Smooth muscle cell (in vitro differentiated cells): Measurements from ENCODE around the gene POSTN. TPM values are rescaled to one million over a fixed set of nuclear protein-coding genes. Genes with fewer than 3 reads are reported as not detected.

ENCODE experiments used
- DNase-seq: peaks from one replicate; lab custom pipeline; 2025; ENCODE audit not compliant: unreplicated experiment; lab: John Stamatoyannopoulos, UW
- H2AFZ ChIP-seq: fragments of 200-600 bp; sonication (generic); 2 replicates; pipeline ENCODE4 v1.6.0; 2016; ENCODE audit warnings: antibody characterized with exemption, low read depth, mild to moderate bottlenecking
- H3F3A ChIP-seq: fragments of 200-600 bp; sonication (generic); 2 replicates; pipeline ENCODE4 v1.6.0; 2017; ENCODE audit warnings: antibody characterized with exemption, low read depth
- H3K27ac ChIP-seq: fragments of 200-600 bp; sonication (generic); 2 replicates; pipeline ENCODE4 v1.5.1; 2016; ENCODE audit warnings: low read depth, mild to moderate bottlenecking
- H3K27me3 ChIP-seq: fragments of 200-600 bp; sonication (generic); 2 replicates; pipeline ENCODE4 v1.6.1; 2016; ENCODE audit warnings: low read depth, mild to moderate bottlenecking
- H3K36me3 ChIP-seq: fragments of 200-600 bp; sonication (generic); 2 replicates; pipeline ENCODE4 v1.5.1; 2016; ENCODE audit warnings: low read depth
- H3K4me1 ChIP-seq: fragments of 200-600 bp; sonication (generic); 2 replicates; pipeline ENCODE4 v1.5.1; 2016; ENCODE audit warnings: low read depth
- H3K4me2 ChIP-seq: fragments of 200-600 bp; sonication (generic); 2 replicates; pipeline ENCODE4 v1.6.0; 2016; ENCODE audit warnings: mild to moderate bottlenecking
- H3K4me3 ChIP-seq: fragments of 200-600 bp; sonication (generic); 2 replicates; pipeline ENCODE4 v1.5.1; 2016; ENCODE audit warnings: mild to moderate bottlenecking
- H3K79me2 ChIP-seq: fragments of 200-600 bp; sonication (generic); 2 replicates; pipeline ENCODE4 v1.6.0; 2016; ENCODE audit warnings: low read depth, mild to moderate bottlenecking
- H3K9ac ChIP-seq: fragments of 200-600 bp; sonication (generic); 2 replicates; pipeline ENCODE4 v1.6.0; 2016; ENCODE audit warnings: low read depth
- H3K9me3 ChIP-seq: fragments of 200-600 bp; sonication (generic); replicated peaks from 2 replicates; pipeline ENCODE4 v1.5.1; 2016; ENCODE audit warnings: low read depth
- H4K20me1 ChIP-seq: fragments of 200-600 bp; sonication (generic); 2 replicates; pipeline ENCODE4 v1.6.0; 2016; ENCODE audit warnings: low read depth
- WGBS: methylation state at CpG from one replicate; pipeline ENCODE4 v1.1.7; 2016; ENCODE audit warnings: low lambda C conversion rate; 5-methylcytosine and 5-hydroxymethylcytosine counted together
- polyA plus RNA-seq: library from polyadenylated mRNA; unstranded; fragments of >200 nt; fragmentation: Nextera tagmentation; extraction: Ambion mirVana; gene quantifications from 2 replicates; pipeline ENCODE4 v1.2.1, GENCODE V29; 2016
- total RNA-seq: library from RNA; depleted of rRNA; stranded (reverse); fragments of >200 nt; gene quantifications from 2 replicates; pipeline ENCODE4 v1.2.3, GENCODE V29; 2014
- TF ChIP-seq, protein P1 (sequence below): fragments of 200-600 bp; sonication (generic); IDR thresholded peaks from 2 replicates; pipeline ENCODE4 v1.5.1; 2017; ENCODE audit warnings: borderline replicate concordance, mild to moderate bottlenecking, antibody characterized with exemption; ENCODE audit not compliant: insufficient read depth, poor library complexity, severe bottlenecking

POSTN gene
- total and polyA plus RNA-seq, 2 experiments from 2014 or later = 38.6 to 50.5 TPM

DNA sequence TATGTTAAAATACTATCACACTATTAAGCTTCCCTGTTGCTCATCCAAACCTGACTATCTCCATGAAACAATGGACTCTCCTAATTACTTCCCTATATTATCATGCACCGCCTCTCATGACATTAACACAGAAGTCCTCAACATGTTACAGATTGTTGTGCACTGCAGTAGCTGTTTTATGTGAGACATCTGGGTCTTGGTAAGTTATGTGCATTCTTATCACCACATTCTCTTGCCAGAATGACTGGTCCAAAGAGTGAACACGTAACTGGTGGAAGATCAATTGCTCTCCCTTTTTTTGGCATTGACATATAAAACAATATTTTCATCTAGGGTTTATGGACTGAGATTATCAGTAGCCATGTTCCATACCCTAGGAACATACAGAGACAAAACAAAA lies 59.4 kb downstream of the POSTN start:
- Histone ChIP-seq H3K4me2 (peak overlapping the region; percentile 61), H3K27me3 (no peaks in the 10 kb centered on the region), H4K20me1 (no peaks in the 10 kb centered on the region), H3K4me1 (peaks cover 4% of the 10 kb centered on the region), H3K79me2 (no peaks in the 10 kb centered on the region), H3K27ac (peak overlapping the region; percentile 72), H3K4me3 (no peak overlapping the region), H3F3A (no peaks in the 10 kb centered on the region), H2AFZ (peak overlapping the region; percentile 53), H3K36me3 (no peaks in the 10 kb centered on the region), H3K9ac (no peak overlapping the region), H3K9me3 (no peaks in the 10 kb centered on the region)
- TF ChIP-seq, protein P1, sequence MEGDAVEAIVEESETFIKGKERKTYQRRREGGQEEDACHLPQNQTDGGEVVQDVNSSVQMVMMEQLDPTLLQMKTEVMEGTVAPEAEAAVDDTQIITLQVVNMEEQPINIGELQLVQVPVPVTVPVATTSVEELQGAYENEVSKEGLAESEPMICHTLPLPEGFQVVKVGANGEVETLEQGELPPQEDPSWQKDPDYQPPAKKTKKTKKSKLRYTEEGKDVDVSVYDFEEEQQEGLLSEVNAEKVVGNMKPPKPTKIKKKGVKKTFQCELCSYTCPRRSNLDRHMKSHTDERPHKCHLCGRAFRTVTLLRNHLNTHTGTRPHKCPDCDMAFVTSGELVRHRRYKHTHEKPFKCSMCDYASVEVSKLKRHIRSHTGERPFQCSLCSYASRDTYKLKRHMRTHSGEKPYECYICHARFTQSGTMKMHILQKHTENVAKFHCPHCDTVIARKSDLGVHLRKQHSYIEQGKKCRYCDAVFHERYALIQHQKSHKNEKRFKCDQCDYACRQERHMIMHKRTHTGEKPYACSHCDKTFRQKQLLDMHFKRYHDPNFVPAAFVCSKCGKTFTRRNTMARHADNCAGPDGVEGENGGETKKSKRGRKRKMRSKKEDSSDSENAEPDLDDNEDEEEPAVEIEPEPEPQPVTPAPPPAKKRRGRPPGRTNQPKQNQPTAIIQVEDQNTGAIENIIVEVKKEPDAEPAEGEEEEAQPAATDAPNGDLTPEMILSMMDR = no peak
- no peak for DNase-seq
- whole genome bisulfite sequencing = 73% methylated on average over 2 of the region's 2 CpGs

DNA sequence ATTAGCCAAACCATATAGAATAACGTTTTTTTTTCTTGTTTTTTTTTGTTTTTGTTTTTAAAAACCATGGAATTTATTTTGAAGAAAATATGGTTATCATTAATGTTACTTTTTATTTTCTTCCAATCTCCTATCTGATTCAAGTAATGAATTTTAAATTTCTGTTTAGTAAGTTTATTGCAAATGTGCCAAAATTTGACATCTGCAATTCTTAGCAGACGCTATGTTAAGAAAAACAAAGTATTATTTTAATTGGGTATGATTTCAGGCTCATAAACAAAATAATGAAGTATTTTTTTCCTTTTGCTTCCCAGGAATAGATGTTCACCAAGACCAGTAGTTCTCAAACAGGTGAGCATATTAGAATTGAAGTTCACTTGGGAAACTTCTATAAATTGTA lies 63.1 kb downstream of the POSTN start:
- Histone ChIP-seq H3K79me2 (no peaks in the 10 kb centered on the region), H4K20me1 (no peaks in the 10 kb centered on the region), H3K36me3 (peaks cover 6% of the 10 kb centered on the region), H3K27me3 (no peaks in the 10 kb centered on the region), H3F3A (no peaks in the 10 kb centered on the region), H3K9me3 (peaks cover 9% of the 10 kb centered on the region), H3K4me2 (no peak overlapping the region), H2AFZ (no peak overlapping the region), H3K27ac (no peak overlapping the region), H3K4me3 (no peak overlapping the region), H3K9ac (no peak overlapping the region), H3K4me1 (peaks cover 4% of the 10 kb centered on the region)
- WGBS = 93% methylated on average over 2 of the region's 2 CpGs
- no peak for DNase-seq
- TF ChIP-seq, protein P1 = no peak

DNA sequence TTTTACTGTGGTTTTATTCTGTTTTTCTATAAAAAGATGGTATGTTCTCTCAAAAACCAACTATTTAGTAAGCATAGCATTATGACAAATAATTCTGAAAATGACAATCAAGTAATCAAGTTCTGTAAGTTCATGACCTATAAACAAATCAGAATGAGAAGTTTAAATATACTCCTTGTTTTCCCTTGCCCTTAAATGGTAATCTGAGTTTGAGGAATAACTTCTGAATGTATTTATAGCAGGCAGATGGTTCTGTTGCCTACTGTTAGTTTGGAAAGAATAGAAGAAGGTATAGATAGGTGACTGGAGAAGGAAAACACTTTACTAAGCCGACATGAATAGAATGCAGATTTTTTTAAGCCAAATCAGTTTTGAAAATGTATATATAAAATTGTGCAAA lies 63.9 kb downstream of the POSTN start:
- TF ChIP-seq, protein P1 = no peak
- Histone ChIP-seq H3K4me1 (no peaks in the 10 kb centered on the region), H3K27me3 (no peaks in the 10 kb centered on the region), H3F3A (no peaks in the 10 kb centered on the region), H4K20me1 (no peaks in the 10 kb centered on the region), H3K36me3 (peaks cover 6% of the 10 kb centered on the region), H3K4me2 (no peak overlapping the region), H3K4me3 (no peak overlapping the region), H3K9me3 (peaks cover 9% of the 10 kb centered on the region), H3K9ac (no peak overlapping the region), H2AFZ (peak overlapping the region; percentile 72), H3K27ac (no peak overlapping the region), H3K79me2 (no peaks in the 10 kb centered on the region)
- no peak for DNase-seq
- WGBS = 100% methylated on average over 1 of the region's 1 CpG

DNA sequence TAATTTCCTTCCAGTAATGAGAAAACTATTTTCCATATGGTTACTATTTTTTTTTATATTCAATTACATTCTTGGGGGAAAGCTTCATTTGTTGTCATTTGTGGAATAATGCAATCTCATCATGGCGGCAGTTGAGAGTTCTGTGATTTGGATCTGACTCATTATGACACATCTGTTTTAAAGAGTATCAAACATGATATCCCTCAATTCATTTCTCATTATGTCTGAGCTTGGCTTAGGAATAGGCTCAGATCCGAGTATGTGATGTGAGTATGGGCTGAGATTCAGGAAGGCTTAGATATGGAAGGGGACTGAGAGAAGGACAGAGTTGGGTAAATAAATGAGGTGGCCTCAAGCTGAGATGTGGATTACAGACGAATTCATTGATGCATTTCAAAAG lies 64.4 kb downstream of the POSTN start:
- no peak overlapping the region for H3K9ac ChIP-seq
- no peak overlapping the region for H3K4me3 ChIP-seq
- TF ChIP-seq, protein P1 = no peak
- no peaks in the 10 kb centered on the region for H3K79me2 ChIP-seq
- peaks cover 6% of the 10 kb centered on the region for H3K36me3 ChIP-seq
- no peak overlapping the region for H3K4me2 ChIP-seq
- no peaks in the 10 kb centered on the region for H3K4me1 ChIP-seq
- no peak for DNase-seq
- peaks cover 9% of the 10 kb centered on the region for H3K9me3 ChIP-seq
- no peak overlapping the region for H3K27ac ChIP-seq
- no peaks in the 10 kb centered on the region for H4K20me1 ChIP-seq
- H2AFZ ChIP-seq = peak overlapping the region; percentile 72
- no peaks in the 10 kb centered on the region for H3K27me3 ChIP-seq
- H3F3A ChIP-seq = no peaks in the 10 kb centered on the region
- 84% methylated on average over 3 of the region's 3 CpGs for WGBS
